IPS DF 4.7 (cell line): ENCODE data around the gene BOD1L1.

ENCODE experiments used
- DNase-seq: peaks from one replicate; pipeline ENCODE4 v3.0.0-alpha.2; 2013; ENCODE audit warnings: low spot score; ENCODE audit errors: extremely low read depth

The BOD1L1 gene

DNA sequence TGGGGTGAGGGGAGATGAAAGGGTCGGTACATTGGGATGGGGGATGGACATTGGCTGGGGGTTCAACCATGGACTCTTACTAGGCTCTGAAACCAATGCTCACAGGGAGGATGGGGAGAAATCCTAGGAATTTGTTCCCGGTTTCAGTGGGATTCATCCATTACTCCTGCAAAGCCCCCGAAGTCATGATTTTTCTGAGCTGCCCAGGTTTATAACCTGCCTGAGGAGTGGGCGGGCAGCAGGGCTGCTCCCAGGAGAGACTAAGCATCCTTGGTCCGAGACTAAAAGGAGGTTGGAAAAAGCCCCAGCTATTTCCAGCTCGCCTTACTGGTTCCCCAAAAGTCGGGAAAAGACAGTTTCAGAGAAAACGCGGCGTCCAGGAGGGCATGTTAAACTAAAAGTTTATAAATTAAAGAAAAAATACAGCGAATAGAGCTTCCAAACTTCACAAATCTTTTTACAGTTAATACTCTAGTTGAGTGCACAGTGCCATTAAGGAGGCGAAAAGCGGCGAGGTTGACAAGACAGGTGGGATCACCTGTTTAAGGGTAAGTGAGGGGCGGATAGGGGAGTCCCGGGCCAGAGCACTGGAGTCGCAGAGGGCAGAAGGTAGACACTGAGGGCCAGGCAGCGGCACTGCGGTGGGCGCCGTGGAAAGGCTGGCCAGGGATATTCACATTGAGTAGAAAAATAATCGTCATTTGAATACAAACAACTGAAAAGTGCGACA is 86.9 kb downstream of the BOD1L1 start:
- DNase-seq: no peak

DNA sequence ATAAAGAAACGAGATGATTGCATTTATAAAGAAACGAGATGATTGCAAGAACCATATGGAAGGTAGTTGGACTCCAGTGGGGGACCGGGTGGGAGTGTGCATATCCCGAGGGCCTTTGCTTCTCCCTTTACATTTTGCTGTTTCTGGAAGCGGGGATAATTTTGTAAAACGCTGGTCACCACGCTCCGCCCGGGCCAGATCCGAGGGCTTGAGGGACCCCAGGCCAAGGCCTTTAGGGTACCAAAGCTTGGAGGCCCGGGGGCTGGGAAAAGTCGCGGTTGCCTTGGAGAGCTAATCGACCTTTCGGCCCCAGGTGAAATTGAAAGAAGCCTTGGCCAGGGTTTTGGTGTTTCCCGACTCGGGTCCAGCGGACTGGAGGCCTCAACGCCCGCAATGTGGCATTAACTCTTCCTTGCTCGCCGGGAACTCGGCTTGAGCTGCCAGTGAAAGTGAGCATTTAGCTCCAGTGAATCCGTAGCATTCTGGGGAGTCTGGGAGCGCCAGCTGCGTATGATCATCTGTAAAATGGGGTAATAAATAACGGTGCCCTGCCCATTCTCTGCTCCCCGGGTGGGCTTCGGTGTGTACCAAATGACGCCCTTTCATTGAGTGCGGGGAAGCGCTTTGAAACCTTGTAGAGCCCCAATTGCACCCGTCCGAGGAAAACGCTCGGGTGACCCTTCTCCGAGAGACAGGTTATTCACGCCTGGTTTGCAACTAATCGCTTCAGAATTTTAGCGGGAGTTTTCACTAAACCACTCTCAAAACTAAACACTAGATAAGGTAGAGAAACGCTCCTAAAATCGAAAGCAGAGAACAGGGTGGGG is 87.7 kb downstream of the BOD1L1 start:
- no peak for DNase-seq

DNA sequence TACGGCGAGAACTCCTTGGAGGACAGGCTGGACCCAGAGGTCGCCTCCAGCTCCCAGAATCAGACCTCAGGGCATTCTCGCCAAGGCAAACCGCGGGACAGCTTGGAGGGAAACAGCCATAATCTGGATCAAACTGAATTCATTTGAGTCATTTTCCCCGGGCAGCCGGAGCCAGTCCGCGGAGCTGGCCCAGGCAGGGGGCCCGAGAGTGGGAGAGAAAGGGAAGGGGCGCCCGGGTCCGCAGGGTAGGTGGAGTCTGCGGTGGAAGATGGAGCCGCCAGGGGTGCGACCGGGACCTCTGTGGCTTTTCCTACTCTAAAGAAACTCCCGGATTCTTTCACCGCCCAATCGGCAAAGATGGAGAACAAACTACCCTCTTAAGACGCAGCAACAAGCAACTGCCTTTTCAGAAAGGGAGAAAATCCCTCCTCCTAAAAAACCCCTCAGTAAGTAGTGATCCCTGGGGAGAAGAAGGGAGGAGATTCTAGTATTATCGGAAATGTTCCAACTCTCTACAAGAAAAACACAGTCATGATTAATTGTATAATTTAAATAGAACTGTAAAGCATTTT is 88.4 kb downstream of the BOD1L1 start:
- DNase-seq: no peak

DNA sequence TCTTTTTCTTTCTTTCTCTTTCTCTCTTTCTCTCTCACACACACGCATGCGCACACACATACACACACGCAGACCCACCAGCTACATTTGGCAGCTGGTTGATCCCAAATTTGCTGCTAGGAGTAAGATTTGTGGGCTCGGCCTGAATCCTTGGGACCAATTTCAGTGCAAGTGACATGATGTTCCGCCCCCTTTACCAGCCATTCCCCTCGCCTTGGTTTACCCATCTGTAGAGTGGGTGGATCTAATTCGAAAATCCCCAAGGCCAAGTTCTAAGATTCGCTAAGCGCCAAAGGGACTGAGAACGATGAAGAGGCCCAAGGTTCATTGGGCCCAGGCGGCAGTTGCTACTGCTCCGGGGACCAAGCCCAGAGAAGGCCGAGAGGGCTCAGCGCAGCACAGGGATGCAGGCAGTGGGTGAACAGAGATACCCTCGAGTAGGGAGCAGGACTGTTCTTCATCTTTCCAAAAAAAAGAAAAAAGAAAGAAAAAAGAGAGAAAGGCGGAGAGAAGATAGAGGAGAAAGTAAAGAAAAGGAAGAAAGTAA is 89.0 kb downstream of the BOD1L1 start:
- DNase-seq: no peak

DNA sequence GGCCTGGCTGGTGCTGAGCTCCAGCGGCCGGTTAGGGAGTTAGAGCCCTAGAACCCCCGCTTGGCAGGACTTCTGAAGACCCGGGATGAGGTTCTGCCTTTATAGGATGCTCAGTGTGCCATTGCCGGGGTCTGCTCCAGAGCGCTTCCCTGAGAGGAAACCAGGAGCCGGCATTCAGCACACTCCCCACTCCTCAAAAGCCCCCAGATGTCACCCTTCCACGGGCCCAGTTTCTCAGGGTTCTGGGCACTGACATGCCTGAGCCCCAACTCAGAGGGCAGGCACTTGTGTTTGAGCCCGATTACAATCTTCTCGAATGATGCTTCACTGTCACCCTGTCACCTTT is 89.7 kb downstream of the BOD1L1 start:
- DNase-seq: no peak

DNA sequence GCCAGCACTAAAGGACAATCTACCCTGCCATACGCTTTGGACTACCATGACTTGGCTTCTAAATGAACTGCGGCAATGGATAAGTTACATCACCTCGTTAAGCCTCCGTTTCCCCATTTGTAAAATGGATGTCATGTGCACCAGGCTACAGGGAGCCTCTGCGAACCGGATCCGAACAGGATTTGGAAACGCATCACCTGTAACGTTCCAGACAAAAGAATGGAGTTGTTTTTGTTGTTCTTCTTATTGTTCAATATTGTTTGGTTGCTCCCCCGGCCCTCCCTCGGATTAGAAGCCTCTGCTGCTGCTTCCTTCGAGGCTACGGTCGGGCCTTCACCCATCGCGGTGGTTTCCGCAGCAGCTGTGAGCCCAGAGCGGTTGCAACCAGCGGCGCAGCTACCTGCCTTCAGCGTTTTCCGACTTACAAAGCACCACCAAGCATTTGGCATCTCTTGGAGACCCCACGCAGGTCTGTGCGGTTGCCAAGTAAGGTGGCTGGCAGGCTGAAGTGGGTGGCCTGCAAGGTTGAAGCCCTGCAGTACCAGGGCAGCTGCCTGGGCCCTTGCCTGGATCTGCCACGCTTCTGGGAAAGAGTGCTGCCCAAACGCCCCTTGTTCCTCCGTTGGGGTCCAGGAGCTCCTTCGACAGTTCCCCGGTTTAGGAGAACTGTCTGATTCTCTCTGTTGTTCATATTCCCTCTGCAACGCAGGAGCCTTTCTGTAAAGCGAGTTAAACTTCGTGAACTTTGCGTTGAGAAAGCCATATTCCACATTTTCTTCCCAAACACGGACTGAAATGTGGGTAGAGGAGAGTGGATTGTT is 90.3 kb downstream of the BOD1L1 start:
- no peak for DNase-seq

DNA sequence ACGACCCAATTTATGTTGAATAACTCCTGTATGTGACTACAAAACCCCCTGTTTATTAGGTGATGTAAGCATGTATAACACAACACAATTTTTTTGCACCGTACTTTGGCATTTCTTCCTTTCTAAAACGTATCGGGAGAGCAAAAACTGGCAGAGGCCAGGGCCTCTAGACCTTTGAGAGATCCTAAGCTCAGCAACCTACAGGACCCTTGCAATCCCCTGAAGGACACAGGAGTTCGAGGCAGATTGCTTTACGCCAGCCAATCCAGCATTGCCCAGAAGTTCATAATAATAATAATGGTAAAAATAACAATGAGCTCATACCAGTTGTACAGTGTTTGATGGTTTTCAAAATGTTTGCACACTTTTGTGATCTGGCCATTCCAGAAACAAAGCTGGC is 90.9 kb downstream of the BOD1L1 start:
- no peak for DNase-seq

DNA sequence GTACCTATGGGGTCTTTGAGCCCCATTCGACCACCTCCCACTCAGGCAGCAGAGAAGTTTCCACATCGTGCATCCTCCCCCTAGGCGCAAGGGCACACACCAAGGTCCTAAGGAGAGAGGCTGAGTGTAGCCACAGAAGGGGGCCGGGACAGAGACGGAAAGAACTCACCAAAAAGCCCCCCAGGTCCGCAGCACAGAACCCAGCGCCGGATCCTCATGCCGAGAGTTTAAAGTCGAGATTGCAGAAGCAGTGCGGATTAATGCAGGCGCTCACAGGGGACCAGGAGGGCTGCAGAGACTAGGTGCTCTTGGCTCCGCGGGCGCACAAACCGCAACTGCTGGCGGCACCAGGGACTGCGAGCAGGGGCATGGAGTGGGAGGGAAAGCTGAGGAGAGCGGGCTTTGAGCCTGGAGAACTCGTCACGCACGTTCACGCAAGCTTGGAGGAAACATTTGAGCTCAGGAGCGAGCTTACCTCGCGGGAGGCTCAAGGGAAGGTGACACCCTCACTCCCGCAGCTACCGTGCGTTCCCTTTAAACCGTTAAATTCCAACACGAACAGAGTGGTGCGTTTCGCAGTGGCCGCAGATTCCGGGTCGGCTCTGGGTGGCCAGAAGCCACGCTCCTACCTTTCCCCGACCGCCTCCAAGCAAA is 91.7 kb downstream of the BOD1L1 start:
- no peak for DNase-seq

DNA sequence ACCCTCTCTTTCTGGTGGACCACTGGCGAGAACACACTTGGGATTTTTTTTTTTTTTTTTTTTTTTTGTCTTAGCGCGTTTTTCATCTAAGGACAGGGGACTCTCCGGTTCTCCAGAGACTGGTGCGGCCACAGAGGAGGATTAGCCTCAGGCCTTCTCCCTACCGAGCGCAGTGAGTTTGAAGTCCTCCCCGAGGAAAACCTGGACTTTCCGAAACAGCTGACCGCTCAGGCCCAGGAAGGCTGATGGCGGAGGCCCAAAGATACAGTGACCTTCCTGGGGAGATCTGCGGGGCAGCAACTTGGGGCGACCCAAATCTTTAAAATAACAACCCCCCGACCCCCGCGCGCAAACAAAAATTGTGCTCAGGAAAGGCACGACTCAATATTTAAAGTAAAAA is 92.4 kb downstream of the BOD1L1 start:
- DNase-seq: no peak

DNA sequence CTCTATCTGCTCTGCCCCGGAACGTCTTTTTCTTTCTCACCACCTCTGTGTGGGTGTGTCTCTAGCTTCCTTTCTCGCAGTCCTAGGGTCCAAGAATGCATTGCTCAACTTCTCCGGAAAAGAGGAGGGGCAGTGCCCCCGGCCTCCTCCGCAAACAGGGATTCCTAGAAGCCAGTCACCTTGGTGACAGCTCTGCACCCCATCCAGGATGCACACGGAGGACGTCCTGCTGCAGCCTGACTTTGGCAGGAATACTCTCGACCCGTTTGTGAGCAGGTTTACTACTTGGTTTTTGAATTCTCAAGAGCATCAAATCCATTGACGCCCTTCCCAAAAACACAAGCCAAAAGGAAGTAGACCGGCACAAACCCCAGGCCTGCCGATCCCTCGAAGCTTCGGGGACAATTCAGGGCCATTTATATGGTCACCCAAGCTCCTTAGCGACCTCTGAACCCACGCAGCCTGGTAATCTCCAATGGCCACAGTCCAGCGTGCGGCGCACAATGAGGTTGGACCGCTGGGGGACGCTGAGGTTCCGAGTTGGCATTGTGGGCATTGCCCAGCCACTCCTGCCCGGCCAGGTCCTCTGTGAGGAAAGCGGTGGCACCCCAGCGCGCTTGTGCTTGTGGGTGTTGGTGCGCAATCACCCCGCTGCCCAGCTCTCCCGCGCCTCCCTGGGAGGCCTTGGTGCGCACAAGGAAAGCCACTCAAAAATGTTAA is 93.0 kb downstream of the BOD1L1 start:
- no peak for DNase-seq

DNA sequence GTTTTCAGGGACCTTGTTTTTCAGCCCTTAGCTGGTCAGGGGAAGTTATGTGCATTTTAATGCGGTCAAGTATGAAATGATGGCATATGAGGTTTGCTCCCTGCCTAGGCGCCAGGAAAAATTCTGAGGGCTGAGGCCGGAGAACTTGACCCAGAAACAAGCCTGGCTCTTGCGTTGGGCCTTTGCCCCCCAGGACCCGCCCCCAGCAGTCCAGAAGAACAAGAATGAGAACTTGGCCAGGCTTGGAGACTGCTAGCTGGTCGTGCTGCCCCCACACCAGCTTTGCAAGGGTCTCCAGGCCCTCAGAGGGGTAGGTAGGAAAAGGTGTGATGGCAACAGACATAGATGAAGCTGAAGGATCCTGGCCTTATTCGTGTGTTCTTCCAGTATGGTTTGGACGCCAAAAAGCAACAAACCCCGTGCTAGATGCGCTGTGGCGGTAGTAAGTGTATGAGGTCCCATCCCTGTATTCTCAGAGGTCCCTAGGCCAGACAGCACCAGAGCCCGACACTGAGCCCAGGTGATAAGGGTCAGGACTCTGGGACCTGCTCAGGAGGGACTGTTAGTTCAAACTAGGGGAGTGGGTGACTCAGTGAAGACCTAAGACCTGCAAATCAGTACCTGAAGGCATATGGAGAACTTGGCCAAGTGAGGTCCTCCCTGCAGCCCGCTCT is 93.7 kb downstream of the BOD1L1 start:
- no peak for DNase-seq

DNA sequence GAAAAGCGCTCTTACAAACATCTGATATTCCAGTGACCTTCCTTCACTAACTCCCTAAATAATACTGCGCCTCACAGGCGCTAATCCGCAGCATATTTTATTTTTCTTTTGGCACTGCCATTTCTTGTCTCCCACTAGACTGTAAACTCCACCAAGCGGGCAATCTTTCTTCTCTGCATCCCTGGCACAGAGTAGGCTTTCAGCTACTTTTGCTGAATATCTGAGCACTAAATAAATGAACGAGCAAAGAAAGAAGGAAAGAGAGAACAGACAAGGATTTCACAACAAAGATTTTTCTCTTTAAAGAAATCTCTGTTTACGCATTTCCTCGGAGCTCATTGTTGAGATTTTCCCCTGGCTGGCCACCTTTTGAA is 95.9 kb downstream of the BOD1L1 start:
- no peak for DNase-seq

DNA sequence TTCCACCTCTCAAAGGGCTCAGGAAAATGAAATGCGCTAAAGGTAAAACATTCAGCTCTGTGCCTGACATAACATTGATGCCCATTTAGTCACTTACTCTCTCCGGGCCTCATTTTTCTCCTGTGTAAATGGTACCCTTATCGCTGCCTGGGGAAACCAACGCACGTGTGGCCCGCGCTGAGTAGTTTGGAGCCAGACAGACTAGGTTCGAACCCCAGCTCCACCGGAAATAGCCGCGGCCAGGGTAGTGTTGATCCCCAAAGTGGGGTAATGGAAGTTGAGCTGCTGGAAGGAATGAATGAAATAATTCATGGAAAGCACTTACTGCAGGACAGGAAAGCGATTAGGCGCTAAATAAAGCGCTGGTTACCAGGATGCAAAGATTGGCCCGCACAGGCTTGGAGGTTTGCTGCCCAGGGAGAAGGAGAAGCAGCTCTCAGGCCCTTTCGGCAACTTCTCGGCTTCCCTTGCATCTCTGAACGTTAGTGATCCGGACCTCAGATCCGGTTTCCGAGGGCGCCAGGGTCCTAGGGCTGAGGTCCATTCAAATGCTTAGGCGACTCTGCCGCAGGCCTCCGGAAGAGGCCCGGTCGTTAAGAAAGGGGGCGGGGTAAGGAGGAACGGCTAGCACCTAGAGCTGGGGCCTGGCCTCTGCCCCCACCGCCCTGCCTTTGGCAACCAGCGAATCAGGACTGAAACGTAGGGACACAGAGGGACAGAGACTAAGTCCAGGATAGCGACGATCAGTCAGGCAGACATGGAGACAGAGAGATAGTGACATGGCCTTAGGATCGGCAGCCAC is 96.5 kb downstream of the BOD1L1 start:
- no peak for DNase-seq

DNA sequence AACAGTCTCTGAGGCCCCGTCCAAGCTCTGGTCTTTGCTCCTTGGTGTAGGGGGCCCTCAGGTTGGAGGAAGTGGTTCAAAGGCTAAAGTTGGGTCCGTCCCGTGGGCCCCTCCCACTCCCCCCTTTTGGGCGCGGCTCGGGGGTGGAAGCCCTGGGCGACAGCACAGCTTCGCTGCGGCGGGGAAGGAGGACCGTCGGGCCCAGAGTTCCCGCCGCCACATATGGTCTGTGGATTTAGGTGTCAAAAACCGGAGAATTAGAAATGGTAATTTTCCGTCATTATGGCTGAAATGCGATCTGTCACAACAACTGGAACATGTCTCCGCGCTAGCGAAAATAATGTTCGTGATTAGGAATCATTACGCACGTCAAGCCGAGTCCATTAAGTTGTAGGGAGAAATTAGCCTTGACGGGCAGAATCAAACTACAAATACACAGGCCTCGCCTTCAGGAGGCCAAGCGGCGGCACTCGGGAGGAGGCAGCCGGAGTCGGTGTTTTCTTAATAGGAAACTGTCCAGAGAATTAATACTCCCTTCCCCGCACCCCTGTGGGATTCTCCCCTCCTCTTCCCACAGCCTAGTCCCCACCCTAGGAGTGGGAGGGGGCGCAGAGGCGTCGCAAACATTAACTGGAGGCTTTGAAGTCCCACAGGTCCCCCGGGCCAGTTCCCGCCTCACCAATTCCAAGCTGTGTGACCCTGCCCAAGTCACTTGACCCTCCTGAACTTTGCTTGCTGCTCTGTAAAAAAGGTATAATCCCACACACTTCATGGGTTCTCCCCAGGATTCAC is 98.2 kb downstream of the BOD1L1 start:
- no peak for DNase-seq

DNA sequence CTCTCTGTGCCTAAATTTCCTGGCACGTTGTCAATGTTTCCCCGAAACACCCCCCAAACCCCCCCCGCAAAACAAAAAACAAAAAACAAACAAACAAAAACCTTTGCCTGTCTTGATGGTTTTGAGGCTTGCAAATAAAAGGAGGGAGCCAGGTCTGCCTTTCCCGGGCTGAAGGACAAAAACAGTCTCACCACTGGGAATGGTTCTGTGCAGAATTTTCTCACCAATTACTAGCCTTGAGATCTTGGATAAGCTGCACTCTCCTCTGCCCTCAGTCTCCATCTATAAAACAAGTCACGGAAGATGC is 98.8 kb downstream of the BOD1L1 start:
- no peak for DNase-seq

DNA sequence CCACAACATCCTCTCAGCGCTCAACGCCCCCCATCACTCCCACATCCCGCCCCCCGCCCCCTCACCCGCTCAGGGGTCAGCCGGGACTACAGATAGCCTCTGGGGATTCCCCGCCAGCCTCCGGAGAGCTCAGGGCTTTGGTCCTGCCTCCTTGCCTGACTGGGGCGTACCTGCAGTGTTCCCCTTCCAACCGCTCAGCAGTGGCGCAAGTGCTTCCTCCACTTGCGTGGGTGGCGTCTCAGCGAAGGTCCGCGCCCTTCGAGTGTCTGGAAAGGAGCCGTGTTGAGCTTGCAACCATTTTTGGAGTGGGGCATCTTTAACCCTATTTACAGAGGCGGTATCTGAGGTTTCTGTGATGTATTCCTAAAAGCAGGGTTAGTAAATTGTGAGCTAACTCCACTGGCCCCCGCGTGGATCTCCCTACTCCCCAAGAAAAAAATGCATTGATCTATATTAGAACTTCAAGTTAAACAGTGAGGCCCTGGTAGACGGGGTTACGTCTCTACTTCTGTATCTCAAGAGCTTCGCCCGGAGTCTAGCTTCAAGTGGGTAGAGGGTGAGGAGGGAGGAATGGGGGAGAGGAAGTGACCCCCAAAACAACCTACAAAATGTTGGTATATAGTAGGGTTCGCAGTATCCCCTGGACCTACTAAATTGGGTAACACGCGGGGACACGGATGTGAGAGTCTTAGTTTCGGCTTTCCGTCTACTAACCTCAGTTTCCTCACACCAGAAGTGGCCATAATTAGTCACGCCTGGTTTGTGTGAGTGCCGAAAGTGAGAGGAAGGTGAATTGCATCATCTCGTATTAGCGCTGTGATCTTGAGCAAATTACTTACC is 99.3 kb downstream of the BOD1L1 start:
- DNase-seq: no peak

DNA sequence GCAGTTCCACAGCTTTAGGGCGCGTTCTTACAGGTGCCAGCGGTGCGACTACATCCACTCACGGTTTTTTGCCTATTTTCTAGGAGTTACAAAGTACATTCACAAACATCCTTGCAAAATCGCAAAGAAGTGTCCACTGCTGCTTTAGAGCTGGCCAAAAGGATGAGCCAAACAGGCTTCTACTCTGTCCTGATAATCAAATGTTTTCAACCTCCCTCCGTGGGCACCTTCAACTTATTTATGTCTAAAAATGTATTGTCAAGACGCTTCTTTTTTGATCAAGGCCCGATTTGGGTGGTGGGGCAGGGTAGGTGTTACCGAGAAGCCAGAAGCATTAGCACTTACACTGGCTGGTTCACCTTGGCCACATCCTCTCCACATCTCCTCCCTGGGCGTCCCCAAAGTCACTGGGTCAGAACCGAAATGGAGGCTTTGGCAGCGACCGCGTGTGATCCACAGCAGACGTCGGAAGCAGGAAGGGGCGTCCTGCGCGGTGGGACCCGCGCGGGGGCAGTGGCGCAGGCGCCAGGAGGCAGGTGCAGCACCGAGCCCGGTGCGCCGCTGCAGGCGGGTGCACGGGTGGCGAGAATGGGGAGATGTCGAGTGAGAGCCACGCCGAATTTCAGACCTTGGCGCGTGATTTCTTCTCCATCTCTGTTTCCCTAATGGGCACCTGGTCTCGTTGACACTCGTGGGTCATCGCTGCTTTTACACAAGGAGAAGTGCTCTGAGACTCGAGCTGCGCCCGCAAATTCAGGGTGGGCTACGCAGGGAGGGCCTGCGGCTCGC is 100.1 kb downstream of the BOD1L1 start:
- DNase-seq: no peak
